ENCODE results near the gene PIGS.

- TF ChIP-seq, protein P1, sequence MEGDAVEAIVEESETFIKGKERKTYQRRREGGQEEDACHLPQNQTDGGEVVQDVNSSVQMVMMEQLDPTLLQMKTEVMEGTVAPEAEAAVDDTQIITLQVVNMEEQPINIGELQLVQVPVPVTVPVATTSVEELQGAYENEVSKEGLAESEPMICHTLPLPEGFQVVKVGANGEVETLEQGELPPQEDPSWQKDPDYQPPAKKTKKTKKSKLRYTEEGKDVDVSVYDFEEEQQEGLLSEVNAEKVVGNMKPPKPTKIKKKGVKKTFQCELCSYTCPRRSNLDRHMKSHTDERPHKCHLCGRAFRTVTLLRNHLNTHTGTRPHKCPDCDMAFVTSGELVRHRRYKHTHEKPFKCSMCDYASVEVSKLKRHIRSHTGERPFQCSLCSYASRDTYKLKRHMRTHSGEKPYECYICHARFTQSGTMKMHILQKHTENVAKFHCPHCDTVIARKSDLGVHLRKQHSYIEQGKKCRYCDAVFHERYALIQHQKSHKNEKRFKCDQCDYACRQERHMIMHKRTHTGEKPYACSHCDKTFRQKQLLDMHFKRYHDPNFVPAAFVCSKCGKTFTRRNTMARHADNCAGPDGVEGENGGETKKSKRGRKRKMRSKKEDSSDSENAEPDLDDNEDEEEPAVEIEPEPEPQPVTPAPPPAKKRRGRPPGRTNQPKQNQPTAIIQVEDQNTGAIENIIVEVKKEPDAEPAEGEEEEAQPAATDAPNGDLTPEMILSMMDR (IDR thresholded peaks at IDR 0.05): no peak
- no peak for TF ChIP-seq POLR2AphosphoS5 (IDR thresholded peaks at IDR 0.05)
Observed at GRCh38 chr17:28551421-28552175, 19.7 kb downstream of the PIGS start.
